Amygdala (tissue), 56 donors: ENCODE measurements around the gene PDE4D.
"Not testable (repeated sequence)": the region's sequence is repeated elsewhere in the genome, so short reads cannot be mapped to it uniquely, and the experiment has no call there.

Source experiments
- DNase-seq, 56 donors: peaks; one replicate each; lab custom pipeline; 2025; lab: John Stamatoyannopoulos, UW

Gene PDE4D

DNA sequence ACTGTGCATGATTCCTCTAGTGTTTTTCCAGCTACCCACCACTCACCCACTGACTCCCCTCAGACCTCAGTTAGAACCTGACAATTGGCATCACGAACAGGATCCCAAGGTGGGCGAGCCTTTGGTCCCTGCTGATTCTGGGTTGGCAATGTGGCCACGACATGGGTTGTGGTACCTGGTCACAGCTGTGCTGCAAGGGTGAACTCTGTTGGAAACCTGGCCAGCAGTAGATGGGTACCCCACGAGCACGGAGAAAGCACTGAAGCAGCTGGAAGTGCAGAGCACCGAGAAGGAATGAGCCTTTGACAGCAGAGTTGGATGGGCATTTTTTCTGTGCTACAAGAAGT lies 180.1 kb downstream of the PDE4D start:
- no peak for DNase-seq

DNA sequence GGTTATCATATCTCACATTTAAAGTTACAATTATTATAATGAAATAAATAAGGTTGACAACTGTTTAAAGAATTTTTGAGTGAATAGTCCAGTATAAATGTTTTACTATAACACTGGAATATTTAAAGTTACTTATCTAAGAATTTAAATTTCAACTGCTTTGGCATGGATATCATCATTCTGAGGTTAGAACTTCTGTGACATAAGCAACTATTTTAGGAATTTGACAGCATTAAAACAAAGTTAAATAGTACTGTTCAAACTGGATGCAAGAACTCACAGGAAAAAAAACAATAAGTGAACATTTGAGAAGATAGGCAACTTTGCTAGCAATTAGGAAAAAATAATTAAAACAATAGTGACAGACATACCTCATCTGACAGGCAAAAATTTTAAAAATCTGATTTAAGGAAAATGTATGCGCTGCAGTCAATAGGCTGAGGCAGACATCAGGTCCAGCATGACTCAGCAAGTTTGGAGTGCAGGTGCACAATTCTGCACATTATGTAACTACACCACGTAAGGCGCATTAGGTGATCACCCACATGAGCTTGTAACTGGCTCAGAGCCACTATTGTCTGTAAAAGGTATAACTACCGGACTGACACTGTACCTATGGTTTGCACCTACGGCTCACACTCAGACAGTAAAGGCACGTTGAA lies 180.6 kb downstream of the PDE4D start:
- no peak for DNase-seq

DNA sequence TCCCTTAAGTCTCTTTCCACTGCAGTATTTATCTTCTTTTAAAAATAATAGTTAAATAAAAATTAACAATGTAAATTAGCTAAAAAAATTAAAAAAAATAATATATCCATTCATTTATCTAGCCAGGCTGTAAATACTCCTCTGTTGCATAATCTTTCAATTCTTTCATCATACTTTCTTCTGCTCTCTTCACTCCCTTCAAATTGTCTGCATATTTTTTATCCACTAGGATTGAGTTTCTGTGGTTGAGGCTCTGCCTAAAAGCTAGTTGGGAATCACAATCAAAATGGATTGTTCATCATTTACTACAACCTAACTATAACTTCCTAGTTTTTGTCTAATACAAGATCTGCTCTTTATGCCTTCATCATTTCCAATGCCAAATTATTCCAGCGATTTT lies 182.2 kb downstream of the PDE4D start:
- DNase-seq = no peak

DNA sequence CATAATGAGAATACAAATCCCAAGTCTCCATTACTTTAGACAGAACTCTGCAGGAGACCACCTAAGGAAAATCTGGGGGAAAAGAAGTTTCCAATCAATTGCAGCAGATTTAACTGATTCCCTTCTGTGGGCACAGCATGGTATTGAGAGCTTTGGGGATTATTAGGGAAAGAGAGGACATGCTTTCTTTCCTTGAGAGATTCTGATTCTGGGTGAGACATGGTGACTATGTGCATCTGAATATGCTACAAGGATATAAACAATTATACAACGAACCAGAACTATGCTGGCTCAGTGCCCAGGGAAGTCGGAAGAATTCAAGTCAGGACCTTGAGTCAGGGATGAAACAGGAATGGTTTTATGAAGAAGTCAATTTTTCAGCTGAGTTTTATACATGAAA lies 183.7 kb downstream of the PDE4D start:
- no peak for DNase-seq

DNA sequence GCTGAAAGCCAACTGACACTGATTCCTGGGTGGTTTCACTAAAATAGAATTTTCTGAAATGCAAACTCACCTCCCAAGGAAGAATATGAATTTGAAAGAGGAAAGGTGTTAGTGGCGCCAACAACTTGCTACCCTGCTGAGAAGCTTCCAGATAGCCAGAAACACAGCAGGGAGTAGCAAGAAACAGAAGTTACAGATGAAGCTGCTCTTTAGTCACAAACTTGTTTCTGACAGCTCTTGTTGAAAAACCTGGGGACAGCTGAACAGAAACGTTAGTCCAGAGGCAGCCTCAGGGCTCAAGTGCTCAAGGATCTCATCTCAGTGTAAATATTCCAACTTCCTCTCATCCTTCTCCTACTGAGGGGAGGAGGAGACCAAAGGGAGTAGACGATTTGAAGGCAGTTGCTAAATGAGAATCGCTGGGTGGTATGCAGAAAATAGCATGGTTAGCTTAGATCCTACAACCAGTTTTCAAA lies 184.1 kb downstream of the PDE4D start:
- DNase-seq = no peak

DNA sequence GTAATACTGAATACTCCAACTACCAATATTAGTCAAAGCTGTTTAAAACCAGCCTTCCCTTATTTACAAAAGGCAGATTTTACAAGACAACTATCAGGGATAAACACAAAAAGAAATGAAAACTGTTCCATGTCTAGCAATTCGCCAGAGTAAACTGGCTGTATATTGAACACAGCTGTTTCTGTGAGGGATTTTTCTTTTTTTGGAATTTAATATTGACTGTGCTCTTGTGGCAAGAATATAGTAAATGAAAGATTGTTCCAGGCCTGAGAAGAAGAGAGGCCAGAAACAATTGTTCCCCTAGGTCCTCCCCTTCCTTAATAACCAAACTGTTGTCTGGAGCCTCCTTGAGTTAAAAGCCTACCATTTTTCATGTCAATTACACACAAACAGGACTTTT lies 188.6 kb downstream of the PDE4D start:
- DNase-seq = no peak

DNA sequence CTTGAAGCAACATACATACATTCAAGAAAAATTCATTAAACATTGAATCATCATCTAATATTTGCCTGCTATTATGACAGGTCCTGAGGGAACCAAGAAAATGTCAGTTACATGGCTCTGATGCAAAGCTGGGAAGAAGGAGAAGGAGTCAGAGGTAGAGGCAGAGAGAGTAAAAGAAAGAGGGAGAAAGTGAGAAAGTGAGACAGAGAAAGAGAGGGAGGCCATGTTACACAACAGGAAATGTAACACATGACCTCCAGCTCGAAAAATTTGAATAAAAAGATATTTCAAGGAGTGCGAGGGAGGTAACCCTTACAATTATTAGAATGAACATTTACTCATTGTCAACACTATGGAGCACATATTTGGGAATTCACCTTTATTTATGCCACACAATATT lies 189.7 kb downstream of the PDE4D start:
- DNase-seq = no peak

DNA sequence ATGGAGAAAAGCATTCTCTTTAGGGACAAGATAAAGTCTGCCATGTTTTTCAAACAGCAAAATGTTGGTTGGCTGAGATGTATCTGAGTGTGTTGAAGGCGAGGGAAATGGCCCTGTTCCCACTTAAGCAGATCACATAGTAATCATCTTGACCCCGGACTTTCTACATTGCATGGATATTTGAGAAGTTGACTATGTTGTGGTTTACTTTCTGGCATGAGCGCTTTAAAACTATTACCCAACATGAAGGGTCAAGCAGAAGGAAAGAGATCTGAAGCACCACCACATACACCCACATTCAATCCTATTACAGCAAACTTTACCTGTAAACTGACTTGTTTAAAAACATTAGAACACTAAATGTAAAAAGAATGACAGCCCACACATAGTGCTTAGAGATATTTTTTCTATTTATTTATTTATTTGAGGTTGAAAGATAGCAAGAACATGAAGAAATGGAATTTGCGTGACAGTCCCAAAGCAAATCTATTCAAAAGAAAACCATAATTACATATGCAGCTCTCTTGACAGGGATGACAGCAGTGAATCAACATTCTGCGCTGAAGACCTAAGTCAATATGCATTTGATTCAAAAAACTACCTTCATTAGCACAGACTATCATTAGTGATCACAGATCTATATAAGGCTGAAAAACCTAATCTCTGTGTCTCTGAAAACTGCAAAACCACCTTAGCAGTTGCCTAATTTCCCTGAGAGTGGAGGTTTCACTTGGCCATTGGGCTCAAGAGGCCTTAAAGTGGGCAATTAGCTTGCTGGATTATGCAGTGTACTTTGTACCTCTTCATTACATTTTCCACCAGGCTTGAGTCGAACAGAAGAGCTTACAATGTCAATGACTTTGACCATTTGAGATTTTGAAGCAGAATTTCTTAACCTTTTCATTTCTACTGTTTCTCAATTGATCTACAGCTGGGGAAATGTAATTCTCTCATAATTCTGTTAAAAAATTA lies 195.0 kb downstream of the PDE4D start:
- DNase-seq = no peak

DNA sequence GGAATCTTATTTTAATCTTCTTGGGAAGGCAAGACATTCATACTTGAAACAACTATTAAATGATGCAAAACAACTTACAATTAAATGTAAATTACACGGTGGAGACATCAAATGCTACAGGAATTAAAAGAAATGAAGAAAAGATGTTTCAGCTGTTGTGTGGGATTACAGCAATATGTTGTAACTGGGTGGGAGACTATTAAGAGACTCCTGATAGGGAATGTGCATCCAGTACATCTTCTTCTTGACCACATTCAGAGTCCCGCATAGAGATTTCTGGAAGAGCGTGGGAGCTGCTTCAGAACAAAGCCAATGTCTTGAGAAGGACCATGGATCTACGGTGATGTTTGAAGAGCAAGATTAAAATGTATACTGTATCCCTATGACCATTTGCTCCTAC lies 199.1 kb downstream of the PDE4D start:
- DNase-seq = no peak

DNA sequence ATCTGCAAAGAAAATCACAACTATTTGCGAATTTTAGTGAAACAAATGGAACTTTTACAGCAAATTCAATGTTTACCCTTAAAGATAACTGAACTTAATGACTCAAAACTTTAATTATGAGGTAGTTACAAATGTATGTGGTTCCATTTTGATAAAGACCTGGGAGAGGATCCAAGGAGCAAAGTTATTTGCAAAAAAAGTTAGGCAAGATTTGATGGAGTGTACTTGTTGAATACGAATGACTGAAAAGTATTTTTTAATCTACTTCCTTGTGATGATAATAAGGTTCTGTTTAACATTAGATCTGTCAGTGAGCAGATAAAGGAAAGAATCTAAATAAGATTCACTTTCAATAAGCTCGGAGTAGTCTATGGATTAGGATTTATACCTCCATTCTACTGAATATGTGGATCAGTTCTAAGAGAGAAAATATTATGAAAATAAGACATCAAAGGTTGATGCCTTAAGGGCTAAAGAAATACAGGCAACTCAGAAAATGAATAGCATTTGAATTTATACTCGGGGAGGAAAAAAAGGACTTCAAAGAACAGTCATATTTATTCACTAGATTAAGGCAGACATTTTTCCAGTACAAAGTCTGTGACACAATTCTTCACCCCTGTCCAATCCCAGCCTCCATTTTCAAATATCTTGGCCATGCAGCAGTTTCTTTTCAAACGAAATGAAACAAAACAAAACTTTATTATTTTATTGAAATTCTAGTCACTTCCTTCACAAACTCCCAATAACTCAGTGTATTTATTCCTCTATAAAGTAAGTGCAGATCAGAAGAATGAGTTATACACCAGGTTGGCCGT lies 199.8 kb downstream of the PDE4D start:
- DNase-seq = no peak

DNA sequence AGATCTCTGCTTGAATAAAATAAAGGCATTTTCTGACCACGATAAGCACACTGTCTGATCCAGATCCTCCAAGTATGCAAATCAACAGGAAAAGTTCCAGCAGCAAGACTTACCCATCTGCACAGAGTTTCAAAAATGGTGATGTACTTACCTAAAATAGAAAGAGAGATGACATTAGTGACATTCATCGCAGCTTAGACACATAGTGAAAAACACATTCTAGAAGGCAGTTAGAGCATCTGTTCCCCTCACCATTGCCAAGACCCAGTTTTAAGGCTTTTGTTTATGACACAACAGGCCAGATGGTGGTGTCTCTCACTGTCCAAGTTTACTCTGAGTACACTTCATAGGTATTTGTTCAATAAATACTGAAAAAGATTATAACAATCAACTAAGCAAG lies 207.7 kb downstream of the PDE4D start:
- peak in 2 of 56 donors; percentile 9 to 34 for DNase-seq

DNA sequence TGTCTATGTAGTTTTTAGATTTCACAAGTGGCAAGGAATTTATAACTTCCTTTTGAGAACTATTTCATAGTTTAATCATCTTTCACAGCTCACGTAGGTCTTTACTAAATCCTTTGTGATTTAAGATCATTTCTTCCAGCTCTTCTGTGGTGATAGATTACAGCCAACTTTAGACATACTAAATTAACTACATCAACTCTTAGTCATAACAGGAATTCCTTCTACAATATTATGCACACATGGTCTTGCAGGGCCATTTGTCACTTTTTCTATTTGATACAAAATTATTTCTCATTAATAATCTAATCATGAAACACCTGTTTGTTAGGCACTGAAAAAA lies 208.4 kb downstream of the PDE4D start:
- no peak for DNase-seq

DNA sequence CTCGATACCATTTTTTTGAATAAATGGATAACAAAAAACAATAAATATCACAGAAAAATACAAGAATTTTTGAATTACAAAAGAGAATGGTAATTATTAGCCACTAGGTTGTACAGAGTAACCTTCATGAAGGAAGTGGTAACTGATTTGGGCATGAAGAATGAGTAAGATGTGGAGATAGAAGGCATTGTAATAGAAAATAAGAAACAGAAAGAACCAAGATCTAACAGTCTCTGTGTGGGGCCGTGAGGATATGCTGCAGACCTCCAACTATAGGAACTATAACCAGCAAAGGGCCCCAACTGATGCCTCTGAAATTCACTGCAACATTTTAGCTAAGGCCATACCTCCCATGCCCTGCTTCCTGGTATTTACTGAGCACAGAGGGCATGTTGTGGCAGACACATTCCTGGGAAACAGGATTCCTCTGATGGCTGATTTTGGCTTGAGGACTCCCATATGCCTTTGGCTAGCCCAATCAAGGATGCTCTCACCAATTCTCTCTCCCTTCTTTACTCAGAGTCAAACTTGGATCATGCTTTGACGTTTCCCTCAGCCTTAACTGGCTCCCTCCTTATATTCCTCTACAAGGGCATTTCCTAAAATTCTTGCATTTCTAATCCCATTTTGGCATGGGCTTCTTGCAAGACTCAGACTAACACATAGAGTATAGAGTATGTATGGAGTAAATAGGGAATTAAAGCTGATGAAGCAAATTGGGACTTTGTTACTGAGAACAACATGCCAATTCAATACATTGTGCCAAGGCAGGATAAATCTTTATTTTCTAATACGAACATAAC lies 208.9 kb downstream of the PDE4D start:
- no peak for DNase-seq

DNA sequence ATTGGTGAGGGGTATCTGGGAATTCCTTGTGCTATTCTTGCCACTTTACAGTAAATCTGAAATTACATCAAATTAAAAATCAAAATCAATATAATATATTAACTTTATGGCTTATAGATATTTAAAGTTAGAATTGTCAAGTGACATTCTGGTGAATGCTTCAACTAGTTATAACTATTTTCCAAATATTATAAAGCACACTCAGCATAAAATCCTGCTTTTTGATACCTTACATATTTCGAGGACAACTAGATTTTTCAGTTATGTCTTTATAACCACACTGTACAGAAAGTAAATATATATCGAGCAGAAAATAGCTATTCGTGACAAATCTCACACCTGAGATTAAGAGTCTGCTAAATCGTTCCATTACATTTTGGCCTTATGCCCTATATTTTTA lies 210.2 kb downstream of the PDE4D start:
- no peak for DNase-seq

DNA sequence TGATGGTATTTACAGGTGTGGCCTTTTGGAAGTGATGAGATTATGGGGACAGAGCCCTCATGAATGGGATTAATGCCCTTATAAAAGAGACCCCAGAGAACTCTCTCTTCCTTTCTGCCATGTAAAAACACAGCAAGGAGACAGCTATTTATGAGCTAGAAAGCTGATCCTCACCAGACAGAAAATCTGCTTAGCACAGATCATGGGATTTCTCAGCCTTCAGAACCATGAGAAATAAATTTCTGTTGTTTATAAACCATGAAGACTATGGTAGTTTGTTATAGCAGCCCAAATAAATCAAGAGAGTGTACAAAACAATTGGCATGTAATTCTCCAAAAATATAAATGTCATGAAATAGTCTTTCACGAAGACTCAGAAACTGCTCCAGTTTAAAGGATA lies 211.0 kb downstream of the PDE4D start:
- DNase-seq = no peak

DNA sequence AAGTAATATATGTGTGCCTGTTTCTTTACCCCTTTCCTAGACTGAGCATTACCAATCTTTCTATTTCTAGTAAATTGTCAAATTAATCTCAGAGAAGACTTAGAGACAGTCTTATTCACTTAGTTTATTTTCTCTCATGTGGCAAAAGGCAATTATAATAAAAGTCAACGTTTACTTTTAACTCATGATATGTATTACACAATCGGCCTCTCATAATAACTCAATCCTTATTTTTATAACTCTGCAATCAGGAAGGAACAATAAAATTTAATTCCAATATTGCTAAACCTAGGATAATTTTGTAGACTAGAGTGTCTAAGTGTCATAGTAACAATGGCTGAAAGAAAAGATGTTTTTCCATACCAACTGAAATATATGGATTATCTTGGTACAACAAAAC lies 214.6 kb downstream of the PDE4D start:
- no peak for DNase-seq

DNA sequence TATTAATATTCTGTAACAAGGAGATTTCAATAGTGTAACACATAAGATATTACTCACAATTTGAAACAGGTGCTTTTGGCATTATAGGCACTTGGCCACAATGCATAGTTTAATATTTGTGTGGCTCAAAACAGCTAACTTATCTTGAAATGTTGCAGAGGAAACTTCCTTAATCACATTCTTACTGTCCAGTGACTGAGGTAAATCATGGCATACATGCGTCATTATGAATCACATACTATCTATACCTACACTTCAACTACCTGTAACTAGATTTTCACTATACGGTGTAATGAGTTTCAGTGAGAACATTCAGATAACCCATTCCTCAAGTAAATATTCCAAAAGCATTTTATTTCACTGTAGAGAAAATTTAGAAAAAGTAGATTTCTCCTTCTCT lies 218.8 kb downstream of the PDE4D start:
- no peak for DNase-seq

DNA sequence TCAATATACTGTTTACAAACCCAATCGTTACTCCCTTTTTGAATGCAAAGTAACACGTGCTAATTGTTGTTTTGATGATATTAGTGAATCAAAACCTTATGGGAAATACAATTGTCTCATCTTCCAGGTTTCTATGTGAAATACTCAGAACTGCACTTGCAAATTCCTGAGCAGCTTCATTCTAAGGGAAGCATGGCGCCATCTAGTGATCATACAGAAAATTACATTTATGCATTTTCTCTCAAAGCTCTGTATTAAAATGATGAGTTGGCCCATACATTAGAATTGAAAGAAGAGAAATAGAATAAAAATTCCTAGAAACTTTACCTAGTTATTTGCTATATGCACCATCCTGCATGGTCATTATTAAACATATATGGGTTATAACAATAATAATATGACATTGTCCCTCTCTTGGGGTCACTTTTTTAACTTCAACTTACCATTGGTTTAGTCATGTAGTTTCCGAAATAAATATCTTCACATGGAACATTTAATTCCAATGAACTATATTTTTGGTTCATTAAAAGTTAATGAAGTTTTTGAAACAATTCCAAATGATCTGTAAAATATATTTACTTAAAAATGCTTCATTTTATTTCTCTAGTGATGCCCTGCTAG lies 220.0 kb downstream of the PDE4D start:
- DNase-seq = peak in 1 of 56 donors; percentile 47

DNA sequence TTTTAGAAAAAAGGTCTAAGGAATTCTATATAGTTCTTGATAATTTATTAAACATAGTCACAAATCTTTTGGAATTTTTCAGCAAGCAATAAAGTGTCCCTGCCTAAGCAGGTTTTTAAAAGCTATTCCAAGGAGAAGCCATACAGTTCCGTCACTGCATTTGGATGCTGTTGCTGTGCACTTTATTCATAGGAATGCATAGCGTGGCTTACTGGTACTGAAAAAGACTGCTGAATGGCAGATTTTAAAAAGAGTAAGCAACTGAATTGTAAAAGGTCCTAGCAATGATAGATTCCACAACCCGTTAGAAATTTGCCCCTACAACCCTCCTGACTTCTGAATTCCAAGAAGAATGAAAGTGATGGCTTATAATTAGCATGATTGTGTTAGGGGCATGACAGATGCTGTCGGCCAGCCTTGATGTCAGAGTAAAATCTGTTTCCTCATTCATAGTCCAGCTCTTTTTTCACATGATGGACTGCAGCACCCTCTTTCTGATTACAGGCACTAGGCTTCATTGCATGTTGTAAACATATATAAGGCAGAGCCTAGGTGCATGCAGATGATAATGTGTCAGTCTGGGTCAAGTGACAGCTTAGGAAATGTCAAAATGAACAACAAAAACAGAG lies 227.0 kb downstream of the PDE4D start:
- DNase-seq = no peak

DNA sequence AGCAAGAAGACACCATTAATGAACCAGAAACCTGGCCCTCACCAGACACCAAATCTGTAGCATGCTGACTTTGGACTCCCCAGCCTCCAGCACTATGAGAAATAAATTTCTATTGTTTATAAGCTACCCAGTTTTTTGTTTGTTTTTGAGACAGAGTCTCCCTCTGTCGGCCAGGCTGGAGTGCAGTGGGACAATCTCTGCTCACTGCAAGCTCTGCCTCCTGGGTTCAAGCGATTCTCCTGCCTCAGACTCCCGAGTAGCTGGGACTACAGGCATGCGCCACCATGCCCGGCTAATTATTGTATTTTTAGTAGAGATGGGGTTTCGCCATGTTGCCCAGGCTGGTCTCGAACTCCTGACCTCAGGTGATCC lies 227.7 kb downstream of the PDE4D start:
- DNase-seq = not testable (repeated sequence)
